GM19468 (cell line): ENCODE measurements around the gene BCL6B.

Source experiments
- ATAC-seq: cut with Tn5 transposase; IDR thresholded peaks from one replicate; pipeline ENCODE4 v1.9.1; 2021; ENCODE audit warnings: mild to moderate bottlenecking, moderate library complexity, moderate number of reproducible peaks; ENCODE audit not compliant: unreplicated experiment; ENCODE audit errors: extremely low read depth

BCL6B gene

GRCh38 chr17:7005716-7006115 is 17.1 kb upstream of the BCL6B start:
- no peak for ATAC-seq

- no peak for ATAC-seq
Observed at GRCh38 chr17:7007143-7007542, 15.7 kb upstream of the BCL6B start.

GRCh38 chr17:7010523-7010922 is 12.3 kb upstream of the BCL6B start:
- no peak for ATAC-seq

GRCh38 chr17:7011415-7011814 is 11.4 kb upstream of the BCL6B start:
- ATAC-seq, result no peak

- ATAC-seq, result no peak
Observed at GRCh38 chr17:7011942-7012254, 11.0 kb upstream of the BCL6B start.

GRCh38 chr17:7014261-7014994 is 8.4 kb upstream of the BCL6B start:
- peak; percentile 59 for ATAC-seq

GRCh38 chr17:7014995-7015958 is 7.6 kb upstream of the BCL6B start:
- ATAC-seq, result no peak

- no peak for ATAC-seq
Observed at GRCh38 chr17:7016418-7016817, 6.4 kb upstream of the BCL6B start.

- no peak for ATAC-seq
Observed at GRCh38 chr17:7016886-7017826, 5.7 kb upstream of the BCL6B start.

GRCh38 chr17:7017827-7018200 is 5.0 kb upstream of the BCL6B start:
- no peak for ATAC-seq

GRCh38 chr17:7018331-7018964 is 4.4 kb upstream of the BCL6B start:
- no peak for ATAC-seq

- no peak for ATAC-seq
Observed at GRCh38 chr17:7019367-7019766, 3.5 kb upstream of the BCL6B start.

GRCh38 chr17:7019839-7020519 is 2.9 kb upstream of the BCL6B start:
- no peak for ATAC-seq

GRCh38 chr17:7020894-7021664 is 1.8 kb upstream of the BCL6B start:
- ATAC-seq, result no peak

- no peak for ATAC-seq
Observed at GRCh38 chr17:7021993-7022778, 664 bp upstream of the BCL6B start.

- ATAC-seq, result no peak
Observed at GRCh38 chr17:7023576-7024401, 939 bp downstream of the BCL6B start.

GRCh38 chr17:7024402-7024785 is 1.5 kb downstream of the BCL6B start:
- no peak for ATAC-seq
